Anterior cingulate cortex (tissue), 58 donors: ENCODE results near the gene VEGFC.

Experiments
- DNase-seq, 58 donors: peaks; one replicate each; lab custom pipeline; 2025; lab: John Stamatoyannopoulos, UW

Gene VEGFC

DNA sequence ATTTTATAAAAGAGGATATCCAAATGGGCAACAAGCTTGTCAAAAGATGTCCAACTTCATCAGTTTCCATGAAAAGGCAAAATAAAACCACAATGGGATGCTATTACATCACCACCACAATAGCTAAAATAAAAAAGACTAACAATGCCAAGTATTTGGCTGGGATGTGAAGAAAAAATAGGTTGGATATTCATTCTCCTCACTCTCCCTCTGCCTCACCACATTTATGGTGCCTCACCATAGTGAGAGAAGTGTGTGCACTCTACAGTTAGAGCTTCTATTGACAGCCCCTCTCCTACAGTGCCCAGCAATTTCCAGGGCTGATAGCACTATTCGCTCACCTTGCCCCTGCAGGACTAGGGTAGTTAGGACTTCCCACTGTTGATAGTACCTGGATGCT, 25.5 kb downstream of the VEGFC start:
- no peak for DNase-seq

DNA sequence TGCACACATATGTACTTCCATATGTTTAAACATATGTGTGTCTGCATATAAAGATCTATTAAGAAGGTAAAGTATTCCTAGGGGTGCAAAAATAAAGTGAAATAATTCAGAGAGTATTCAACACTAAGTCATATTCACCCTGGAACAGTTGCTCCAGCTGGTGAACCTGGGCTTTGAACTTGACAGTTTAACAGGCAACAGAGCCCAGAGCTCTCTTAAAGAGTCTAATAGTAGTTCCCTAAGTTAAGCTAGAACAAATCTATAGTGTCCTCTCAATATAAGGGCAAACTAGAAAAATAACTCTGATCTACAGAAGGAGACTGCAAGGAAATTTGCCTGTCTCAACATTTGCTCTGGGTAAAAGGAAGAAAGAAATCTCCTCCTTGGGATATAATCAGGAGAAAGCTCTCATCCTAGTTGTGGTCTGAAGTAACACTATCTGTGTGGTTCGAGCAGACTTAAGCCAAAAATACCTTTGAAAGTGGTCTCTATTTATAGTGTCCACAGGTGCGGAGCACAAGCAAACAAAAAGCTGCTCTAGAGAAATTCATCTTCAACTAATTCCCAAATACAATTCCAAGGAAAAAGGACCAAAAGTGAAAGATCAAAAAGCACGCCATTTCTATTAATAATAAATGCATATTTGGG, 29.9 kb downstream of the VEGFC start:
- no peak for DNase-seq

DNA sequence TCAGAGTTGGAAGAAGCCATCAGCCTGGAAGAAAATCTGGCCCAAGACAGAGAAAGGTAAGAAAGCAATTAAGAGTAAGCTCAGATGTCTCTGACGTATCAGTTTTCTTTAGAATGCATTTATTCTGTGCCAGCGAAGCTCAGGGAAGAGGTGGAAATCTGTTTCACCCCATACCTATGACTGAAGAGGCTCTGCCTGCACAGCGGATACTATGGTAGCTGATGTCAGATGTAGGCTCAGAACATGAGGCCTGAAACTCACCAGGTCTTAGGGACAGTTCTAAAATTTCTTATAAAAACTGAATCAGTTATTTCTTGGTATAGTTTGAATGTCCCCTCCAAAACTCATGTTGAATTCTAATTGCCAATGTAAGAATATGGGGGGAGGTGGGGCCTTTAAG, 30.9 kb downstream of the VEGFC start:
- no peak for DNase-seq

DNA sequence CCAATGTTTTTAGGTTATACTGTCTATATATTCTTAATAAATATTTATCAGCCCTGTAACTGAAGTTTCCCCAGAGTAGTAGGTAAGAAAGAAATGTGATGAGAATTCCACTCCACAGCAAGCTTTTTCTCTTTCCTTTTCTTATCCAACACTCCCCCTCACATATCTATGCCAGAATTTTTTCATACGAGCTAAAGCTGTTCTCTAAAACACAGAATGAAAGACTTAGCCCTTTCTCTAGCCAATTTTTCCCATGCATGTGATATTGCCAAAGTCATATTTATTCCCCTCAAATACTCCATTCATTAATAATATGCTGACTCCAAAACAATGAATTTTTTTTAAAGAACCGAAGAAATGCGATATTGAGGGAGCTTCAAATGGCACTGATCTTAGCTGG, 32.3 kb downstream of the VEGFC start:
- peak in 1 of 58 donors; percentile 2 for DNase-seq

DNA sequence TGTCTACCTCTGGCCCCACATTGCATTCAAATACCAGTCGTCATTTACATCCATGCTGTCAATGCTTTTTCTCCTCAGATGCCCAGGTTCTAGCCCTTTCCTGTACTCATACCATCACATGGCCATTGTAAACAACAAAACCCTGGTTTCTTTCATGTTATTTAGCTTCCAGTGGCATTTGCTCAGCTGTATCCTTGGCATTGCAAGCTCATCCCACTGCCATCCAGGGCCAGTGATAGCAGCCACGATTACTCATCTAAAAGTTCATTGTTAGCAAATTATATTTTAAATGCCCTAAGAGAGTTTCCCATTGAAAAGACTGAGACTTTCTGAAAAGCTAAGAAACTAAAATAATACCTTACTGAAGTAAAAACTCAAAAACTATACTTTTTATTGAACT, 34.0 kb downstream of the VEGFC start:
- DNase-seq, result no peak

DNA sequence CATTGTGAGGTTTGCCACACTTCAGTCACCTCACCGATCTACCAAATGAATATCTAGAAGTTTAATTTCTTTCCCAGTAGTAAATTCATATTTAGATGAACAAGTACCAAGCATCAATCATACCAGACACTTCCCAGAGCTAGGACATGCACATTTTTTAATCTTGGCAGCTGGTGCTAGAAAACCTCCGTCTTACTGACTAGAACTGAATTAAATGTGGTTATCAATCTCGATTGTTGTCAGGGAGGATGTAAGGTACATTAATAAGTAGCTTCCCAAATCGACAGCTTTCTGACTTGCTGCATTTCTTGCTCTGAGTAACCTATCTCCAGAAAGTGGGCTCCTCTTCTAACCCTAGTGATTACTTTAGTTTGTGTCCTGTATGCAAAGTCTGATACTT, 34.4 kb downstream of the VEGFC start:
- no peak for DNase-seq

DNA sequence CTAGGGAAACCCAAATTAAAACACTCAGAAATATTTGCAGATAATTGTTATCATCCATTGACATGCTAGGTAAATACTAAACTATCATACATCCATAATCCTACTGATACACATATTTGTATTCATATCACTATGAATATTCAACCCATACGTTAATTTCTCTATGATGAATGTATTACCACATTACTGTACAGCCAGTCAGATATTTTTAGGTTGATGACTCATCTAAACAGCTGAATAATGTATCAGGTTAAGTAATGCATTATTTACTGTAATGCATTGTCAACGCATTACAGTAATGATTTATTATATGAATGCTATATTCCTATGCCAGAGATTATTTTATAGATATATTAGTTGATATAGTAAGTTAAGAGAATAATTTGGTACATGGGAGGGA, 37.1 kb downstream of the VEGFC start:
- DNase-seq, result no peak

DNA sequence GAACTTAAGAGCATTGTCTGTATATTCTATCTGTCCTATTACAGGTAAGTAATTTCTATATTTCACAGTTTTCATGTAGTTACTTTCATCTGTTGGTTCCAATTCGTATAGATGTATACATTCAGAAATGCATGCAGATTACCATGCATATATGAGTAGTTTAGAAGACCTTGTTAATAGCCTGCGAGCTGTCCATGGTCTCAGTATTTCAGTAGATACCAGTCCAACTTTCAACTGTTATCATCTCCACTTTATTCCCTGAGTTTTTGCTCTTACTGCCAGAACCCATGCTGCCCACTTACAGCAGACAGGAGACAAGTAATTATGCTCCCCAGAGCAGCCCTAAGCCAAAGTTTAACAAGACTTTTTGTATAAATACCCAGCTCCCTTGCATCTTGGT, 37.7 kb downstream of the VEGFC start:
- no peak for DNase-seq

DNA sequence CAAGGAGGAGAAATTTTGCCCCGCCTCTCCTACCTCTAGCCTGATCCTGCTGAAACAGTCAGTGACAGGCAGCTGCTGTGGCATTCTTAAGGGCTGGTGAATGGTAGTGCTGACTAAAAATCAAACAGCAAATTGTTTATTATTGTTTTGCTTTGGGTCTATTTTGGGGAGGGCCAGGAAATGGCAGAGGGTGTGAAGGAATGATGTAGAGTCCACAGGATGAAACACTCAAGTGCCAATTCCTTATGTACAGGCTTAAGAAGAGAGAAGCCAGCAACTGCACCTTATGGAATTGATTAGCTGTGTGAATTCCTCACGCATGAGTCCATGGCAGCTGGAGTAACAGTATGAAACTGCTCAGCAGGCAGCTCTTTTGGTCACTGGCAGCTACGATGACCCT, 39.7 kb downstream of the VEGFC start:
- DNase-seq, result no peak

DNA sequence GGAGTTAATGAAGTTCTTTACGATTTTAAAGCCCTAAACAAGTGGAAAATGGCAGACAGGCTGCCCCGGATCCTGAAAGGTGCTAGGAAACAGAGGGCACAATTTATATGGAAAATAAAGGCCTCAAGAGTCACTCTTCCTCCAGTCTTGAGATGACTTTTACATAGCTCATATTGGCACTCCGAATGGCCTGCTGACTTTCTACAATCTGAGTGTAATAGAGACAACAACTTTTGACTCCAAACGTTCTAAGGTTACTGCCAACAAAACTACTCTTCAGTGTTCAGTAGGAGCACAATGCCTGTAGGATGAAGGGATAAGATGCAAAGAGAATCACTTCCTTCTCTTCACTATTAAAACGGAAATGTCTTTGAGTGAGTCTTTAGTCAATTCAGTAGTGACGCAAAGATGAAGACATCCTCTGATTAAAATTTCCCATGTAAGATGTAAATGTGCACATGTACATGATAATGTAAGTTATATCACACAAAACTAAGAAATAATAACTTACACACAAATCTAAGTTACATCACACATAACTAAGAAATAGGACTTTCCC, 40.5 kb downstream of the VEGFC start:
- DNase-seq, result no peak

DNA sequence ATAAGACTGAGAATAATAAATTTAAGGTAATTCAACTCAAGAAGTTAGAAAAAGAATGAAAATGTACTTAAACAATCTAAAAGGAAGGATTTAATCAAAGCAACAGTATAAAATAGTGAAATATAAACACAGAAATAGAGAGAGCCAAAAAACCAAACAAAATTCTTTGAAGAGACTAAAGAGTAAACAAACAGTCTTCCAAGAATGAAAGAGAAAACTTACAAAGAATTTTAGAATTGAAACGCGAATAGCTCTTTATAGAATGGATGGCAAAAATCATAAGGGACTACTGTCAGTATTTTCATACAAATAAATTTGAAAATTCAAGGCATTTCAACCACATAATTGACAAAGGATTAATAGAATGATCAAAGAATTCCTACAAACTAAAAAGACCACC, 41.7 kb downstream of the VEGFC start:
- DNase-seq, result no peak

DNA sequence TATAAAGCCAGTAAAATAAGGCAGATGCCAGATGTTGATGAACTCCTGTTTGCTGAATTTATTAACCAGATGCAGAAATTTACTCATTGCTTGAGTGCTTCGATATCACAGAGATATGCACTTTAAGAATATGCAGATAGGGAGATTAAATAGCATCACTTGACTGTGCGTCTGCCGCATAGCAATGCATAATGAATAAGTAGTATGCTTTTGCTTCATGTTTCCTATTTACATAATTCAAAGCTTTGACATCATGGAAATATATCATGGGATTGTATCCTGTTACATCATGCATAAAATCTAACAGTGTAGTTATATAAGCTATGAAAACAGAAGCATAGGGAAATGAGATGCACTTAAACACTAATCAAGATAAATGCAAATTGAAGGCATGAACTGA, 45.9 kb downstream of the VEGFC start:
- DNase-seq, result no peak

DNA sequence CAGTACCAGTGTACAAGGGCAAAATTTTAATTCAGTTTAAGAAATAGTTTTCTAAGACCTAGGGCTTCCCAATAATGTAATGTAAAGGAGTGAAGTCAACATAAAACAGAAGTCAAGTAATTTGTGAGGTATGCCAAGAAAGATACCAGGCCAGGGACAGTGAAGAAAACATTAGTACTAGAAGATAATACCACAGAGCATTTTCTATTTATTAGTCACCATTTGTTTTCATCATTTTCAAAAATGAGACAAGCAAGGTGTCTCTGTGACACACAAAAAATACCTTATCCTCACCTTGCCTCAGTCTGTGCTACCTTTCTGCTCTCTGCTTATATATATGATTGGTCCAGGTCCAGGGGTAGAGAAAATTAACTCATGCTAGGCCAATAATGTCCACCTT, 46.8 kb downstream of the VEGFC start:
- no peak for DNase-seq

DNA sequence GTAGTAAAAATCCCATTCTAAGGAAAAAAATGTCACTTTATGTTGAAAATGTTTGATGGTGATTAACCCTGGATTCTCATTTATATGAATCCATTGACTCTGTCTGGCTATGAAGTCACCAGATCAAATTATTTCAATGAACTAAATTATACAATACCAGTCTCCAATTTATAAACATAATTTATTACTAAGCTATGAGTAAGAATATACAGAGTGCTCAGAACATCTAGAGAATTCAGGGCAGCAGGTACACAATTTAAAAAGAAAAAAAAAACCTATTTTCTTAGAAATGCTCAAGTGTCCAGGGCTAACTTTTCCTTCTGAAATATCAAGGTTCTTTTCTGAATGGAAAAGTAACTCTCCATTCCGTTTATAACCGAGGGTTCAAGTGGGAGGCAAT, 48.6 kb downstream of the VEGFC start:
- no peak for DNase-seq

DNA sequence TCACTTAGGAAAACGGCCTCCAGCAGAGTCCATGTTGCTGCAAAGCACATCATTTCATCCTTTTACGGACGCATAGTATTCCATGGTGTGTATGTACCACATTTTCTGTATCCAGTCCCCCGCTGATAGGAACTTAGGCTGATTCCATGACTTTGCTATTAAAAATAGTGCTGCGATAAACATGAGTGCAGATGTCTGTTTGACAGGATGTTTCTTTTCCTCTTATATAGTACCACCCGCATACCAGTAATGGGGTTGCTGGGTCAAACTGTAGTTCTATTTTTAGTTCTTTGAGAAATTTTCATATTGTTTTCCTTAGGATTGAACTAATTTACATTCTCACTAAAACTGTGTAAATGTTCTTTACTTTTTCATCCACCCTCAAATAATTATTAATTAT, 50.5 kb downstream of the VEGFC start:
- no peak for DNase-seq

DNA sequence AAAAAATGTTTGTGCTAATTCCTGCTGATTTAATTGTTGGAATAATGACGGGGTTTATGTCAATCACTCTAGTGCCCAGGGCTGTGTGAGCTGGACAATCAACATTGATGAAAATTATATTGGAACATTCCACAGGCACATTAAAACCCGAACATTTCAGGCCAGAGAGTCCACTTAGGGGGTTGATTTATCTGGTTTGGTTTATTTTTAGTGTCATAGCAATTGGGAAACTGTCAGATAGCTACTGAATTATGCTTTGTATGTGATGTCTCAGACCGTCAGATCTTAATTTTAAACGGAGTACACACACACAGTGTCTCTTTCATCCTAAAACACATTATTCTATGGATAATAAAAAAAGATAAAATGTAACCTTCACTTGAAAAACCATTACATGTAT, 51.5 kb downstream of the VEGFC start:
- no peak for DNase-seq

DNA sequence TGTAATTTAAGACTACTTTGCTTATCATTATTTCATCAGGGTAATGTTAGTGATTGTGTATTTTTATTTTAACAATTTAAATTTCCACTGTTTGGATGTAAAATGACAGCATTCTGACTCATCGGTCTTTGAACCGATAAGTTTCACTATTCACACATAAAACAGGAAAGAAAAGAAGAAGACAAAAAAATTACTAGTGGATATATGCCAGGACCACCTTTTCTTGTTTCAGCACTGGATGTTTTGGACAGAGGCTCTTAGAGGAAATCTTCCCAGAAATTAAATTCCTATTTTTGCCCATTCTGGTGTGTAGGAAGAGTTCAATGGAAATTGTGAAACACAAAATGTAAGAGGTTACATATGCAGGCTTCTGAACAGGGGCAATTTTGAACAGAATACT, 57.4 kb downstream of the VEGFC start:
- DNase-seq, result no peak

DNA sequence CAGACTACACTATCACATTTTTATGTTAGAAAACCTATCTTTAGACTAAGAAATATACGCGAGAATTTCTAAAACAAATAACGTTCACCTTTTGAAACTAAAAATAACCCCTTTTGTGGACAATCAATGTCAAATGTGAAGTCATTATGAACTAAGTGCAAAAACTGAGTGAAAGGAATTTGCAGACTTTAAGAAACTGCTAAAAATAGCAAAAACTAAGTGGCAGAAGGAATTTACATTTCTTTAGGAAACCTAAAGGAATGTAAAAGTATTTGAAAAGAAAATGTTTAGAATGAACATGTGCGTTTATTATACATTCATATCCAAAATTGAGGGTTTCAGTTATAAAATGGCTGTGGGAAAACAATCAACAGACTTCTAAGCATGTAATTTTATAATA, 58.3 kb downstream of the VEGFC start:
- DNase-seq, result no peak

DNA sequence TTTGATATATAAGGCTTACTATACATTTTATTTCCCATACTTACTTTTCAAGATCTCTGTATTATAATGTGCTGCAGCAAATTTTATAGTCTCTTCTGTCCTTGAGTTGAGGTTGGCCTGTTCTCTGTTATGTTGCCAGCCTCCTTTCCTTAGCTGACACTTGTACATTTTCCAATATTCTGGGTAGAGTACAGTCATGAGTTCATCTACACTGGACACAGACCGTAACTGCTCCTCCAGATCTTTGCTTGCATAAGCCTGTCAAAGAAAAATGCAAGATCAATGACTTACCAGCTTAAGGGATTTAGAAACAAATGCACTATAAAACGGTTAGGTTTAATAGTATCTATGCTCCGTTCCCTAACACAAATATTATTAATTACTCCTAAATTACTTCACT, 63.2 kb downstream of the VEGFC start:
- no peak for DNase-seq

DNA sequence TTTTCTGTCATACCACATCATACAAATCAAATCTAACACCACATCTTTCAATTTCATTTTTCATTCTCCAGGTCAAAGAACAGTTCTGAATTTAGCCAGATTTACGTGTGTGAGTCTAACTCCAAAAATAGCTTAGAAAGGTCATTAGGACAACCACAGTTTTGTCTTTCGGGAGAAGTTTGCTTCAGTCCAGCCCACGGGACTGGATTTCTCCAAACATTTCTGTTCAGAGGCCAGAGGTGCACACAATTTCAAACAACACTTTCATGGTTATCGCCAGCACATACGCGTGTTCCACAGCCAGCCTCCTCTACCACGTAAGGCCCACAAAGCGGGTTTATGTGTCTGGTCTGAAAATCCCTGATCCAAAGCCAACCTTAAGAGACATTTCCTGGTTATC, 65.9 kb downstream of the VEGFC start:
- no peak for DNase-seq

DNA sequence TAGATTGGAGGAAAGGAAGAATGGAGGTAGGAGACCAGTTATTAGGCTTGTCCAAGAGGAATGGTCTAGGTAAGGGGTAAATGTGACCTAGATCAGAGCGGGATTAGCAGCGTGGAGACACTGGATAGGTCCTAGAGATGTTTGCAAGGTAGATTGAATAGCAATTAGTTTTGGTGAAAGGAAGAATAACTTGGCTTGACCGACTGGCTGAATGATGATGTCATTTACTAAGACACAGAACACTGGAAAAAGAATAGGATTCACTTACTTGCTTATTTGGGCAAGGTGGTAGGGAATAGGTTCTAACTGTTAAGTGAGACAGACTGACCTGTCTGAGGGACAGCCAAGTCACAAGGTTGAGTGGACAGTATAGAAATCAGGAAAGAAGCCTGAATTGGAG, 71.3 kb downstream of the VEGFC start:
- no peak for DNase-seq

DNA sequence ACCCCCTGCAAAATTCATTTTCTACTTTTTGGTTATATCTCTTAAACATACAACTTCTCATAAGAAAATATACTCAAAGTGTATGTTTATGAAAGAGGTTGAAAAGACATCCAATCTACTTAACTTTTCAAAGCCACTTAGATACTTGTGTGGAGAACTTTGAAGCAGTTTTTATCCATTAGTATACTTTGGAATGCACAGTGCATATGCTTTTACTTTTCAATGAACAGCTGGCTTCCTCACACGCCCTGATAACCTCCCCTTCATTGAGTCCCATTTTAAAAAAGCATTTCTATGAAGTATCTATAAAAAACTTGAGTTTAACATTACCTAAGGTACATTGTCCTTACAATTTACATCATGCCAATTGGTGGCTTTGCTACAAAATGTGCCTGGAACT, 73.8 kb downstream of the VEGFC start:
- no peak for DNase-seq

DNA sequence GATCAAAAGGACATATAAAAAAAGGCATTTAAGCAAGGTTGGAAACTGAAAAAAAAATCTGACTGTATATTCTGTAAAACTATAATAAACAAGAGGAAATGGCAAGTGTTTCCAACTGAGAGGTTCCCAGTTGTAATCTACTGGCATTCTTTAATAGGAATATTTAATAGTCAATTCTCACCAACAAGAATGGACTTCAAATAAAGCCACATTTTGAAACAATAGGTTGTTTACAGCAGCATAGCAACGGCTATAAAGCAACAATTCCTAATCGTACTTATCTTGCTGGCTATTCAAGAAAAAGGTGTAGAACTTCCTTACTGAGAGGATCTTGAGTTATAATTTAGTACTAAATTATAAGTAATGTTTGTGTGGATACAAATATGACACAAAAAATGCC, 75.5 kb downstream of the VEGFC start:
- DNase-seq, result no peak
